ENCODE results near the gene SV2B.

GRCh38 chr15:91291673-91292072 lies 191.6 kb downstream of the SV2B start:
- TF ChIP-seq CTCF (IDR thresholded peaks at IDR 0.05): no peak
- TF ChIP-seq POLR2A (IDR thresholded peaks at IDR 0.05): no peak

Data from adrenal gland (tissue), 5 donors.